ENCODE measurements around the gene GAS1.

DNA sequence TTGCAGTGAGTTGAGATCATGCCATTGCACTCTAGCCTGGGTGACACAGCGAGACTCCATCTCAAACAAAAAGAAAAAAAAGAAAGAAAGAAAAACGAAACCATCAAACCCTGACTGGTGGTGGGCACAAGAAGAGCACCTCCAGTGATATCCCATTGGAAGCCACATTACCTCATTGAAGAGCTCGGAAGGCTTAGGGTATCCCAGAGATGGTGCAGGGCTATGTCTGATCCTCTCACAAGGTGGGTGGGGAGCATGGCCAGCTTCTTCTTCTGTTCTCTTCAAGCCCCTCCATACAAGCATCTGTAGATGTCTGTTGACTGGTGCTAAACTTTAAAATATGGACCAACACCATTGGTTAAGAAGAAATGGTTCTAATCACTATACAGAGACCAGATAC, 45.8 kb downstream of the GAS1 start:
- TF ChIP-seq, protein P1, sequence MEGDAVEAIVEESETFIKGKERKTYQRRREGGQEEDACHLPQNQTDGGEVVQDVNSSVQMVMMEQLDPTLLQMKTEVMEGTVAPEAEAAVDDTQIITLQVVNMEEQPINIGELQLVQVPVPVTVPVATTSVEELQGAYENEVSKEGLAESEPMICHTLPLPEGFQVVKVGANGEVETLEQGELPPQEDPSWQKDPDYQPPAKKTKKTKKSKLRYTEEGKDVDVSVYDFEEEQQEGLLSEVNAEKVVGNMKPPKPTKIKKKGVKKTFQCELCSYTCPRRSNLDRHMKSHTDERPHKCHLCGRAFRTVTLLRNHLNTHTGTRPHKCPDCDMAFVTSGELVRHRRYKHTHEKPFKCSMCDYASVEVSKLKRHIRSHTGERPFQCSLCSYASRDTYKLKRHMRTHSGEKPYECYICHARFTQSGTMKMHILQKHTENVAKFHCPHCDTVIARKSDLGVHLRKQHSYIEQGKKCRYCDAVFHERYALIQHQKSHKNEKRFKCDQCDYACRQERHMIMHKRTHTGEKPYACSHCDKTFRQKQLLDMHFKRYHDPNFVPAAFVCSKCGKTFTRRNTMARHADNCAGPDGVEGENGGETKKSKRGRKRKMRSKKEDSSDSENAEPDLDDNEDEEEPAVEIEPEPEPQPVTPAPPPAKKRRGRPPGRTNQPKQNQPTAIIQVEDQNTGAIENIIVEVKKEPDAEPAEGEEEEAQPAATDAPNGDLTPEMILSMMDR (conservative IDR thresholded peaks at IDR 0.05 in 1 of 2, IDR thresholded peaks at IDR 0.05 in 1 of 2; ENCODE audit: low read depth in 1 of 2, low read length in 2 of 2): no peak
- no peak for TF ChIP-seq EZH2 (IDR thresholded peaks at IDR 0.05; ENCODE audit: low read length, missing control alignments)

Data from fibroblast of lung (primary cell).